Medulla oblongata (tissue), 1 donor: Measurements from ENCODE around the gene SLC49A3.

Source experiments
- DNase-seq: peaks from one replicate; pipeline ENCODE4 v3.0.0-alpha.2; 2015; ENCODE audit errors: extremely low spot score

Gene SLC49A3

GRCh38 chr4:633406-633805 is 55.5 kb downstream of the SLC49A3 start:
- DNase-seq = no peak

- DNase-seq = no peak
These were observed 56.0 kb downstream of the SLC49A3 start for GRCh38 chr4:632926-633325.

- DNase-seq = no peak
These were observed 56.7 kb downstream of the SLC49A3 start for GRCh38 chr4:632196-632790.
